ENCODE measurements around the gene IL3RA. TPM values are rescaled to one million over a fixed set of nuclear protein-coding genes. Genes with fewer than 3 reads are reported as not detected.
A peak's percentile ranks its signal among the peaks of the same experiment; 100 is the strongest.
"Not testable (repeated sequence)": the region's sequence is repeated elsewhere in the genome, so short reads cannot be mapped to it uniquely, and the experiment has no call there.

Gene IL3RA
- total RNA-seq, 1 donor from 2014 or later, result 0.97 TPM

GRCh38 chrX:1294301-1295067 lies 42.1 kb upstream of the IL3RA start:
- no peak for DNase-seq (ENCODE audit: low spot score)
- H3K27ac Mint-ChIP-seq (ENCODE audit: unreplicated experiment), result no peak overlapping the region
- H3K36me3 Mint-ChIP-seq (ENCODE audit: low read depth, unreplicated experiment), result peaks cover 23% of the 10 kb centered on the region
- H3K27me3 Mint-ChIP-seq (ENCODE audit: unreplicated experiment), result peaks cover 34% of the 10 kb centered on the region
- no peak for TF ChIP-seq CTCF (IDR thresholded peaks at IDR 0.05; ENCODE audit: unreplicated experiment)
- H3K4me3 Mint-ChIP-seq (ENCODE audit: unreplicated experiment), result no peak overlapping the region
- H3K4me1 Mint-ChIP-seq (ENCODE audit: unreplicated experiment), result no peaks in the 10 kb centered on the region
- H3K9me3 Mint-ChIP-seq (ENCODE audit: unreplicated experiment), result peaks cover 34% of the 10 kb centered on the region

GRCh38 chrX:1295550-1295949 lies 41.0 kb upstream of the IL3RA start:
- H3K27ac Mint-ChIP-seq (ENCODE audit: unreplicated experiment), result no peak overlapping the region
- H3K9me3 Mint-ChIP-seq (ENCODE audit: unreplicated experiment), result peaks cover 26% of the 10 kb centered on the region
- no peak for DNase-seq (ENCODE audit: low spot score)
- peaks cover 21% of the 10 kb centered on the region for H3K36me3 Mint-ChIP-seq (ENCODE audit: low read depth, unreplicated experiment)
- no peak for TF ChIP-seq CTCF (IDR thresholded peaks at IDR 0.05; ENCODE audit: unreplicated experiment)
- peaks cover 28% of the 10 kb centered on the region for H3K27me3 Mint-ChIP-seq (ENCODE audit: unreplicated experiment)
- no peaks in the 10 kb centered on the region for H3K4me1 Mint-ChIP-seq (ENCODE audit: unreplicated experiment)
- H3K4me3 Mint-ChIP-seq (ENCODE audit: unreplicated experiment), result peak overlapping the region; percentile 53

GRCh38 chrX:1297591-1297990 lies 39.0 kb upstream of the IL3RA start:
- peaks cover 16% of the 10 kb centered on the region for H3K36me3 Mint-ChIP-seq (ENCODE audit: low read depth, unreplicated experiment)
- H3K4me3 Mint-ChIP-seq (ENCODE audit: unreplicated experiment); H3K4me1 Mint-ChIP-seq (ENCODE audit: unreplicated experiment); H3K27ac Mint-ChIP-seq (ENCODE audit: unreplicated experiment); DNase-seq (ENCODE audit: low spot score): not testable (repeated sequence)
- H3K27me3 Mint-ChIP-seq (ENCODE audit: unreplicated experiment), result peaks cover 24% of the 10 kb centered on the region
- H3K9me3 Mint-ChIP-seq (ENCODE audit: unreplicated experiment), result peaks cover 19% of the 10 kb centered on the region

- peaks cover 7% of the 10 kb centered on the region for H3K9me3 Mint-ChIP-seq (ENCODE audit: unreplicated experiment)
- no peak overlapping the region for H3K4me3 Mint-ChIP-seq (ENCODE audit: unreplicated experiment)
- peaks cover 9% of the 10 kb centered on the region for H3K27me3 Mint-ChIP-seq (ENCODE audit: unreplicated experiment)
- H3K4me1 Mint-ChIP-seq (ENCODE audit: unreplicated experiment), result no peaks in the 10 kb centered on the region
- H3K36me3 Mint-ChIP-seq (ENCODE audit: low read depth, unreplicated experiment), result peaks cover 16% of the 10 kb centered on the region
- H3K27ac Mint-ChIP-seq (ENCODE audit: unreplicated experiment), result no peak overlapping the region
- TF ChIP-seq CTCF (IDR thresholded peaks at IDR 0.05; ENCODE audit: unreplicated experiment), result no peak
- no peak for DNase-seq (ENCODE audit: low spot score)
These were observed 36.1 kb upstream of the IL3RA start for GRCh38 chrX:1300449-1300848.

GRCh38 chrX:1305411-1305810 lies 31.2 kb upstream of the IL3RA start:
- peaks cover 20% of the 10 kb centered on the region for H3K36me3 Mint-ChIP-seq (ENCODE audit: low read depth, unreplicated experiment)
- no peak overlapping the region for H3K27ac Mint-ChIP-seq (ENCODE audit: unreplicated experiment)
- no peaks in the 10 kb centered on the region for H3K4me1 Mint-ChIP-seq (ENCODE audit: unreplicated experiment)
- TF ChIP-seq CTCF (IDR thresholded peaks at IDR 0.05; ENCODE audit: unreplicated experiment), result no peak
- peaks cover 26% of the 10 kb centered on the region for H3K9me3 Mint-ChIP-seq (ENCODE audit: unreplicated experiment)
- no peak for DNase-seq (ENCODE audit: low spot score)
- H3K4me3 Mint-ChIP-seq (ENCODE audit: unreplicated experiment), result peak overlapping the region; percentile 44
- peaks cover 11% of the 10 kb centered on the region for H3K27me3 Mint-ChIP-seq (ENCODE audit: unreplicated experiment)
